ENCODE results near the gene WDR27.

GRCh38 chr6:169660751-169661390 lies 41.0 kb downstream of the WDR27 start:
- TF ChIP-seq, protein P1, sequence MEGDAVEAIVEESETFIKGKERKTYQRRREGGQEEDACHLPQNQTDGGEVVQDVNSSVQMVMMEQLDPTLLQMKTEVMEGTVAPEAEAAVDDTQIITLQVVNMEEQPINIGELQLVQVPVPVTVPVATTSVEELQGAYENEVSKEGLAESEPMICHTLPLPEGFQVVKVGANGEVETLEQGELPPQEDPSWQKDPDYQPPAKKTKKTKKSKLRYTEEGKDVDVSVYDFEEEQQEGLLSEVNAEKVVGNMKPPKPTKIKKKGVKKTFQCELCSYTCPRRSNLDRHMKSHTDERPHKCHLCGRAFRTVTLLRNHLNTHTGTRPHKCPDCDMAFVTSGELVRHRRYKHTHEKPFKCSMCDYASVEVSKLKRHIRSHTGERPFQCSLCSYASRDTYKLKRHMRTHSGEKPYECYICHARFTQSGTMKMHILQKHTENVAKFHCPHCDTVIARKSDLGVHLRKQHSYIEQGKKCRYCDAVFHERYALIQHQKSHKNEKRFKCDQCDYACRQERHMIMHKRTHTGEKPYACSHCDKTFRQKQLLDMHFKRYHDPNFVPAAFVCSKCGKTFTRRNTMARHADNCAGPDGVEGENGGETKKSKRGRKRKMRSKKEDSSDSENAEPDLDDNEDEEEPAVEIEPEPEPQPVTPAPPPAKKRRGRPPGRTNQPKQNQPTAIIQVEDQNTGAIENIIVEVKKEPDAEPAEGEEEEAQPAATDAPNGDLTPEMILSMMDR (IDR thresholded peaks at IDR 0.05), result no peak
- no peak for TF ChIP-seq POLR2A (IDR thresholded peaks at IDR 0.05)
